ENCODE data around the gene SF3B5.
"Not testable (repeated sequence)": the region's sequence is repeated elsewhere in the genome, so short reads cannot be mapped to it uniquely, and the experiment has no call there.

SF3B5 gene

DNA sequence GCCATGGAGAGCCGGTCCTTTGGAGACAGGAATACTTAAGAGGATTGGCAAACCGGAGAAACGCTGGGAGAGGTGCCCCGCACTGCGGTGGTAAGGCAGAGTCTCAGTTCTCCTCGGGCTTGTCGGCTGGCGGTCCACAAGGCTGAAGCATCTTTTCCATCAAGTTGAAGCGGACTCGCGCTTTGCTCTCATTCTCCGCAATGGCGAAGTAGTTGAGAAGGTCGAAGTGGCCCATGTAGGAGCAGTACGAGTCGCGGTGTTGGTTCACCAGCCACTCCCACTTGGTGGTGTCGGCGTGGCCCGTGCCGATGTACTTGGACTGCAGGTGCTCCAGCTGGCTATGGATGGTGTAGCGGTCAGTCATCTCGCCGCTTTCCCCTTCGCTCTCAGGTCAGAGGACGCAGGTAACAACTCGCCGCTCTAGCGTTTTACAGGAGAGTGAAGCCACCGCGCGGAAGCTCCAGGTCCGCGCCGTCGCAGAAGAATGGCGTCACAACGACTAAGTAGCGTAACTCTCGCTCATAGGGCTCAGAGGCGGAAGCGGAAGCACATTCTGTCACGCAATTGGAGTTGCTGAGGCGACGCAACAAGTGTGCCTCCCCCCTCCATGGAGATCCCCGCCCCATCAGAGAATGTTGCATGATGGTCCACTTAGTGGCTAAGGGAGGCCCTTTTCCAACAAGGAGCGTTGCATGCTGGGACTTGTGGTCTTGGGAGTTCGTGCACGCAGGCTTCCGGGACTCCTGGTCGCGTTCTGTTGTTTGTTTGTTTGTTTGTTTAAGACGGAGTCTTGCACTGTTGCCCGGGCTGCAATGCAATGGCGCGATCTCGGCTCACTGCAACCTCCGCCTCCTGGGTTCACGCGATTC, at the start of gene SF3B5:
TSS of gene SF3B5 (minus strand) at position 440 of the 869 bp plus-strand sequence. CDS start at position 364, 76 bp downstream.
- in situ Hi-C loops (cut with HindIII; ENCODE audit: low sequenced_read_pairs), result no loop called here

GRCh38 chr6:144144996-144145395, 49.6 kb upstream of the SF3B5 start:
- in situ Hi-C loops (cut with HindIII; ENCODE audit: low sequenced_read_pairs), result no loop called here

DNA sequence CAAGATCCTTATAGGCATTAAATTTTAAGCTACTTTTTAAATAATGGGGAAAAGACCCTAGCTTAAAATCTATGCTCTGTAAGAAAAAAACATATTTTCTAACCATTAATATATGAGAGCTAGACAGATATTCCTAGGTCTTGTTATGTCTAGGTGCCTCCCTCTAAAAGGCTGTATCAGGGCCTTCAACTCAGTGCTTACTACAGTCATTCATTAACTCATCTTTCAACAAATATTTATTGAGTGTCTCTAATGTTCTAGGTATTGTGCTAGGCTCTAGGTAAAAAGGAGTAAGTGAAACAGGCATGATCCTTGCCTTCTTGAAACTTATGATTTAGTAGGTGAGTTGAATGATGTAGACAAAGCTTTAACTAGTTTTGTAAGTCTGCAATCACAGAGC, 48.5 kb upstream of the SF3B5 start:
- in situ Hi-C loops (cut with HindIII; ENCODE audit: low sequenced_read_pairs), result no loop called here

GRCh38 chr6:144143106-144143505, 47.7 kb upstream of the SF3B5 start:
- in situ Hi-C loops (cut with HindIII; ENCODE audit: low sequenced_read_pairs), result no loop called here

DNA sequence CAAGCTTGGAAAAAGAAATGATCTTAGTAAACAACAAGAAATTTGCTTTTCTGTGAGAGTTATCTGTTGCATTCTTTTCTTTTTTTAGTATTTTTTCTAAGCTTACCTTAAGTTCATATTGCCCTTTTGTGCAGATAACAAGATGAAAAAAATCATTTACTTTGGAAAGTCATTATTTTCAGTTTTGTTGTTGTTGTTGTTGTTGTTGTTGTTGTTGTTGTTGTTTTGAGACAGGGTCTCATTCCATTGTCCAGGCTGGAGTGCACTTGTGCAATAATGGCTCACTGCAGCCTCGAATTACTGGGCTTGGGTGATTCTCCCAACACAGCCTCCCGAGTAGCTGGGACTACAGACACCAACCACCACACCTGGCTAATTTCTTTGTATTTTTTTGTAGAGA, 46.1 kb upstream of the SF3B5 start:
- in situ Hi-C loops (cut with HindIII; ENCODE audit: low sequenced_read_pairs), result no loop called here

DNA sequence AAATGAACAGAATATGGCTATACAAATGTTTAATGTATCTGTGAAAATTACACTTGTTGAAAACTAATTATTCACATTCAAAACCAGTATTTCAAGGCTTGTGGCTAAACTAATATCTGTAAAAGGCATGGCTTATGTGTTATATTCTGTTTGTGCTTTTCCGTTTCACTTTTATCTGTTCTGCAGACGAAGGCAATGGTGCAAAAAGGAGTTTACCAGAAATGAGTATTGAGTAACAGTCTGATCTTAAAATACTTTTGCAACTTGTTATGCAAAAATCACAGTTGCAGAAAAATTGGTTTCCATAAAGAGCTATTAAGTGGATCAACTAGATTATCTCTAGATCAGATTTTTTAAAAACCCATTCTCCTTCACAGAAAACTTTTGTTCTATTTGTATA, 45.5 kb upstream of the SF3B5 start:
- in situ Hi-C loops (cut with HindIII; ENCODE audit: low sequenced_read_pairs), result no loop called here

GRCh38 chr6:144139817-144140216, 44.4 kb upstream of the SF3B5 start:
- in situ Hi-C loops (cut with HindIII; ENCODE audit: low sequenced_read_pairs), result no loop called here

GRCh38 chr6:144138542-144138941, 43.2 kb upstream of the SF3B5 start:
- in situ Hi-C loops (cut with HindIII; ENCODE audit: low sequenced_read_pairs), result no loop called here

DNA sequence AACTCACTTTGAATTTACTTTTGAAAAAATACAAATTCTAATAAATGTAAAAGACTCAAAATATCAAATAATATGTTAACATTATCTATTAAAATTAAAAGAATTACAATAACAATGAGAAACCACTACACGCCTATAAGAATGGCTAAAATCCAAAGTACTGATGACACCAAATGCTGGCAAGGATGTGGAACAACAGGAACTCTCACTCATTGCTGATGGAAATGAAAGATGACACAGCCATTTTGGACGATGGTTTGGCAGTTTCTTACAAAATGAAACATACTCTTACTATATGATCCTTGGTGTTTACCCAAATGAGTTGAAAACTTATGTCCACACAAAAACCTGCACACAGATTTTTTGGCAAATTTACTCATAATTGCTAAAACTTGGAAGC, 39.4 kb upstream of the SF3B5 start:
- in situ Hi-C loops (cut with HindIII; ENCODE audit: low sequenced_read_pairs), result no loop called here

DNA sequence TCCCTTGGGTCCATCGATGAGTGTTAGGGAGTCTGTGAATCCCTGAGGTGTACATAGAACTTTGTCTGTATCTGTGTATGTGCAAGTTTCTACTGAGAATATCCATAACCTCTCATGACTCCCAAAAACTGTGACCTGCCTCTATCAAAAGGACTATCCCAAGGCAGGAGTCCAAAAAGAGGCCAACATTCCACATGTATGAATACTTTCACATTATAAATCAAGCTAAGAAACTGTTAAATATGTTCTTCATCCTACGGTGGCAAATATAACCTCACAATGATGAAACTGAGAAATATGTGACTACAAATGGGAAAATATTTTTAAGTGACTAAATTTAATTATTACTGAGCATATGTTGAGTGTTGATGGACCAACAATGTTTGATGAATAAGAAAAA, 38.8 kb upstream of the SF3B5 start:
- in situ Hi-C loops (cut with HindIII; ENCODE audit: low sequenced_read_pairs), result no loop called here

- in situ Hi-C loops (cut with HindIII; ENCODE audit: low sequenced_read_pairs), result no loop called here
These were observed 38.0 kb upstream of the SF3B5 start for GRCh38 chr6:144133225-144133821.

DNA sequence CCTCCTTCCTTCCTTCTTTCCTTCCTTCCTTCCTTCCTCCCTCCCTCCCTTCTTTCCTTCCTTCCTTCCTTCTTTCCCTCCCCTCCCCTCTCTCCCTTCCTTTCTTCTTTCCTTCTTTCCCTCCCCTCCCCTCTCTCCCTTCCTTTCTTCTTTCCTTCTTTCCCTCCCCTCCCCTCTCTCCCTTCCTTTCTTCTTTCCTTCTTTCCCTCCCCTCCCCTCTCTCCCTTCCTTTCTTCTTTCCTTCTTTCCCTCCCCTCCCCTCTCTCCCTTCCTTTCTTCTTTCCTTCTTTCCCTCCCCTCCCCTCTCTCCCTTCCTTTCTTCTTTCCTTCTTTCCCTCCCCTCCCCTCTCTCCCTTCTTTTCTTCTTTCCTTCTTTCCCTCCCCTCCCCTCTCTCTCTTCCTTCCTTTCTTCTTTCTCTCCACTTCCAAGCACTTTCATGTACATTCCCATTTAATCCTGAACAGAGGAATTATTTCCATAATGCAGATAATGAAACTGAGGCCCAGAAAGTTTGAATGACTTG, 36.9 kb upstream of the SF3B5 start:
- in situ Hi-C loops (cut with HindIII; ENCODE audit: low sequenced_read_pairs), result not testable (repeated sequence)

DNA sequence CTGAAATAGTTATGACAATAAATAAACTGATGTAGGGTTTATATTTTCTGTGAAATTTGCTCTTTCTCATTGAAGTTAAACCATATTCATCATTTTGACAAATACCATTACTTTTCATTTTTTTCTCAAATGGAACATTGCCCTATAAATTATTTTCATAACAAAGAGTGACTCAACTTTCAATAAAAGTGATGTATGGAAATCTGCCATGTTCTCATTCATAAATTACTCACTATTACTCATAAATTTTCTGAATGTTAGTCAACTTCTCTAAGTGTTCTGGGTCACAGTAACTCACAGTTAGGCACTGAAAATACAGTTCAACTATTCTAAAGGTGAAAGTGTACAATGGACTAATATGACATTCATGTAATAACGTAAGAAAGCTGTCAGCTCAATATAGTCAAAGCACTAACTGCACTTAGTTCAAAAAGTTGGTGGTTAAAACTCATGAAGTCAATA, 35.9 kb upstream of the SF3B5 start:
- in situ Hi-C loops (cut with HindIII; ENCODE audit: low sequenced_read_pairs), result no loop called here

GRCh38 chr6:144129469-144129868, 34.1 kb upstream of the SF3B5 start:
- in situ Hi-C loops (cut with HindIII; ENCODE audit: low sequenced_read_pairs), result no loop called here

GRCh38 chr6:144127097-144127496, 31.7 kb upstream of the SF3B5 start:
- in situ Hi-C loops (cut with HindIII; ENCODE audit: low sequenced_read_pairs), result no loop called here

DNA sequence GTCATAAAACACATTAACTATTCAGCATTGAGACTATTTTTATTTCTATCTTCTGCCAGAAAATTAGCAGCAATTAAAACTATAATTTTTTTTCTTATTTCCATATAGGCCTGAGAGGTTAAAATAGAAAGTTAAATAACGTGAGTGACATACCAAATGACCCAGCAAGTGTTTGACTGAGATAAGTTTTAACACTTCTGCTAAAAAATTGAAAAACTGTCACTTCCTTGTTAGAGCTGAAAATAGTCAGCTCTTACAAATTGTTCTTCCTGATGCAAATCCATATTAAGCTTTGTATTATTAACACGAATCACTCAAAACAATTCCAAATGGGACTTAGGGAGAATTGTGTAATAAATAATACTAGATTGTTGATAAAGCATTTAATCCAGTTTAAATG, 28.5 kb upstream of the SF3B5 start:
- in situ Hi-C loops (cut with HindIII; ENCODE audit: low sequenced_read_pairs), result no loop called here

GRCh38 chr6:144123421-144123820, 28.0 kb upstream of the SF3B5 start:
- in situ Hi-C loops (cut with HindIII; ENCODE audit: low sequenced_read_pairs), result no loop called here

GRCh38 chr6:144122861-144123260, 27.5 kb upstream of the SF3B5 start:
- in situ Hi-C loops (cut with HindIII; ENCODE audit: low sequenced_read_pairs), result no loop called here

GRCh38 chr6:144119376-144119775, 24.0 kb upstream of the SF3B5 start:
- in situ Hi-C loops (cut with HindIII; ENCODE audit: low sequenced_read_pairs), result no loop called here

GRCh38 chr6:144115219-144115618, 19.8 kb upstream of the SF3B5 start:
- in situ Hi-C loops (cut with HindIII; ENCODE audit: low sequenced_read_pairs), result no loop called here

DNA sequence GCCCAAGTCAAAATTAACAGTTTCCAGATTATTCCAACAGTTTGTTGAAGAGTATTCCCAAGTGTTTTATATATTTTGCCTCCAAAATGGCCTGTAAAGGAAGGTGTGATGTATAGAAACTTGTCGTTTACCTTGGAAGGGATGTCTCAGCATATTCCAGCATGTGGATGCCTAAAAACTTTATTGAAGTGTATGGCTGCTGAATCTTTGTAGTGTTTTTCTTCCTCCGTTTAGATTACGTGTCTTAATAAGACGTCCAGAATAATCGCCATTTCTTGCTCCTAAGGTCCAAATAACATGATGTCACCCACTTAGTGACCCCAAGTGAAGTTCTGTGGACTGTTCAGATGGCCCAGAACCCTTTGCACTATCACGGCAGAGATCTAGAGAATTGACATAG, 18.0 kb upstream of the SF3B5 start:
- in situ Hi-C loops (cut with HindIII; ENCODE audit: low sequenced_read_pairs), result no loop called here

DNA sequence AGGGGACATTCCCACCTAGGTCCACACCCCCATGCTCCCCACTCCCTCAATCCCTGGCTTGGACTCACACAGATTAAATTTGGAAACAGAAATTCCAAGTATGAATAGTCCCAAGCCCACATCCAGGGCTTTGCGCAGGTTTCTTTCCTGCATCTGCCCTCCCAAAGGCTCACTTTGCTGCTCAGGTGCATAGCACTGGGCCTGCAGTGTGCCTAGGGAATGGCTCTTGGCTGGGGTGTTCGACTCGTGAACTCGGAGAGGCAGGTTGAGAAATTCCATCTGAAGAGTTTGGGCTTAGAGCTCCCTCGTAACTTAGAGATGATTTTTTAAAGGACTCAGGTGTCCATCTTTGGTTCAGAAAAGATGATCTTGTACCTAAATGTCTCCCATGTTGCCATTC, 14.8 kb upstream of the SF3B5 start:
- in situ Hi-C loops (cut with HindIII; ENCODE audit: low sequenced_read_pairs), result no loop called here
